Loucy (cell line): ENCODE results near the gene PRKN.

Experiments
- EZH2phosphoT487 ChIP-seq: fragments of 200-600 bp; IDR thresholded peaks from 2 replicates; pipeline ENCODE4 v1.6.1; 2018; ENCODE audit warnings: antibody characterized with exemption, mild to moderate bottlenecking, moderate library complexity, borderline replicate concordance
- TF ChIP-seq, protein P1 (sequence below): fragments of 200-600 bp; sonication (generic); conservative IDR thresholded peaks from 2 replicates; pipeline ENCODE4 v1.5.1; 2014; ENCODE audit warnings: mild to moderate bottlenecking, antibody characterized with exemption, low read length

DNA sequence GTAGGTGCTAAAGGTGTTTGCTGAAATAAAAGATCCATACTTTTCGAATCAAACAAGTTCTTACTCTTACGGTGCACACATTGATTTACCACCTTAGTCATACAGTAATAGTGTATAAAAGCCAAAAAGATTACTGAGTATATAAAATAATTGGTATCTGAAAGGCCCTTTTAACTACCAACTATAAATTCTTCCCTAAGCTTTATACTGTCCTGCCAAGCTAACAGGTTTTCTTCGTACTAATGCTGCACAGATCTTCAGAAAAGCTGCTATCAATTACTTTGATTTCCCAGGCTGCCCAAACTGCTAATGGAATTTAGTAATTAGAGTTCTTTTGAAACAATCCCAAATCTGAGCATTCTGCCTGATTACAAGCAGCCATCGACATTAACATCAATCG, 97.5 kb downstream of the PRKN start:
- TF ChIP-seq, protein P1, sequence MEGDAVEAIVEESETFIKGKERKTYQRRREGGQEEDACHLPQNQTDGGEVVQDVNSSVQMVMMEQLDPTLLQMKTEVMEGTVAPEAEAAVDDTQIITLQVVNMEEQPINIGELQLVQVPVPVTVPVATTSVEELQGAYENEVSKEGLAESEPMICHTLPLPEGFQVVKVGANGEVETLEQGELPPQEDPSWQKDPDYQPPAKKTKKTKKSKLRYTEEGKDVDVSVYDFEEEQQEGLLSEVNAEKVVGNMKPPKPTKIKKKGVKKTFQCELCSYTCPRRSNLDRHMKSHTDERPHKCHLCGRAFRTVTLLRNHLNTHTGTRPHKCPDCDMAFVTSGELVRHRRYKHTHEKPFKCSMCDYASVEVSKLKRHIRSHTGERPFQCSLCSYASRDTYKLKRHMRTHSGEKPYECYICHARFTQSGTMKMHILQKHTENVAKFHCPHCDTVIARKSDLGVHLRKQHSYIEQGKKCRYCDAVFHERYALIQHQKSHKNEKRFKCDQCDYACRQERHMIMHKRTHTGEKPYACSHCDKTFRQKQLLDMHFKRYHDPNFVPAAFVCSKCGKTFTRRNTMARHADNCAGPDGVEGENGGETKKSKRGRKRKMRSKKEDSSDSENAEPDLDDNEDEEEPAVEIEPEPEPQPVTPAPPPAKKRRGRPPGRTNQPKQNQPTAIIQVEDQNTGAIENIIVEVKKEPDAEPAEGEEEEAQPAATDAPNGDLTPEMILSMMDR: no peak
- TF ChIP-seq EZH2phosphoT487: no peak
